ENCODE data around the gene FBLN1. TPM values are rescaled to one million over a fixed set of nuclear protein-coding genes. Genes with fewer than 3 reads are reported as not detected.
A peak's percentile ranks its signal among the peaks of the same experiment; 100 is the strongest.

Gene FBLN1
- total and polyA plus RNA-seq, 9 of the 15 experiments (the other 6 are each of a cell fraction or from before 2014, with no cell fraction given): 0.66 TPM; not detected in 8

GRCh38 chr22:45645526-45646414 is 143.1 kb downstream of the FBLN1 start:
- peak overlapping the region in 1 of 2 experiments; percentile 78; a peak in 2 of 4 replicates for H3K9ac ChIP-seq (ENCODE audit: insufficient read depth in 1 of 2, low read depth in 2 of 2, low read length in 2 of 2)
- no peaks in the 10 kb centered on the region for H4K20me1 ChIP-seq (replicated peaks; ENCODE audit: control insufficient read depth, insufficient read depth, low read length)
- no peaks in the 10 kb centered on the region for H3K79me2 ChIP-seq (ENCODE audit: control insufficient read depth, insufficient read depth, low read length)
- H3K27me3 ChIP-seq (ENCODE audit: control insufficient read depth in 2 of 2, insufficient read depth in 2 of 2, low read length in 2 of 2): peaks cover 0 to 48% of the 10 kb centered on the region in 2 experiments
- peaks cover 0 to 23% of the 10 kb centered on the region in 2 experiments; a peak in 3 of 5 replicates for H3K4me1 ChIP-seq (replicated peaks in 1 of 2; ENCODE audit: control insufficient read depth in 2 of 2, insufficient read depth in 2 of 2, low read length in 2 of 2)
- ChIA-PET POLR2A (interaction anchor here (0.6 kb wide), 1 partner anchor 1770 kb away, joined by 3 read pairs; no protein-coding TSS in a partner anchor), CTCF (ENCODE audit: low intra/inter-chr PET ratio) (interaction anchor here (0.6 to 1.3 kb wide), 4 partner anchors 68 to 204 kb away, joined by 3 to 4 read pairs (median 3); no protein-coding TSS in a partner anchor)
- no peaks in the 10 kb centered on the region for H3K9me3 ChIP-seq (replicated peaks; ENCODE audit: control insufficient read depth, insufficient read depth, low read depth, low read length)
- DNase-seq (ENCODE audit: extremely low read depth in 1 of 4, low spot score in 3 of 4): peak; percentile 69 to 78 (median 74)
- BruUV-seq (replicated peaks): no TSS peak
- peak overlapping the region; percentile 18; the same call in 1 of the 2 replicates for H3K4me2 ChIP-seq (ENCODE audit: insufficient read depth, low read length)
- no peaks in the 10 kb centered on the region for H3K9me1 ChIP-seq (ENCODE audit: control insufficient read depth, insufficient read depth, low read length)
- intact Hi-C loops (cut with micrococcal nuclease) (loop anchor here (5.0 kb wide), 2 partner anchors 68 to 187 kb away; no protein-coding TSS in a partner anchor), in situ Hi-C loops (cut with MboI) (loop anchor here (10.0 kb wide), 1 partner anchor 189 kb away; no protein-coding TSS in a partner anchor)
- no peaks in the 10 kb centered on the region for H3K36me3 ChIP-seq (ENCODE audit: control insufficient read depth, insufficient read depth, low read length)
- 20% methylated on average over 9 of the region's 54 CpGs for WGBS (ENCODE audit: insufficient coverage, low coverage, missing lambda C conversion rate)
- no peak overlapping the region for H3K27ac ChIP-seq (ENCODE audit: extremely low read depth, low read depth, low read length)
- FAIRE-seq: no peak
- ATAC-seq: peak; percentile 99
- peak overlapping the region; percentile 68; the same call in 1 of the 2 replicates for H2AFZ ChIP-seq (ENCODE audit: low read depth, low read length)
- no peak overlapping the region for H3K4me3 ChIP-seq
- TF ChIP-seq MIER1 (IDR thresholded peaks at IDR 0.05; ENCODE audit: low read depth) (no peak), RHOXF2B (CRISPR knock-in tag; conservative IDR thresholded peaks at IDR 0.05) (no peak), MTA3 (IDR thresholded peaks at IDR 0.05; ENCODE audit: borderline replicate concordance) (no peak), HNRNPL (IDR thresholded peaks at IDR 0.05; ENCODE audit: low read depth, low read length) (no peak), TRIM24 (IDR thresholded peaks at IDR 0.05) (no peak), ZNF592 (IDR thresholded peaks at IDR 0.05) (no peak), ZNF165 (CRISPR knock-in tag; IDR thresholded peaks at IDR 0.05; ENCODE audit: borderline replicate concordance) (no peak), KDM4B (IDR thresholded peaks at IDR 0.05; ENCODE audit: borderline replicate concordance in 2 of 2, low read depth in 1 of 2) (no peak), NUFIP1 (IDR thresholded peaks at IDR 0.05; ENCODE audit: partially characterized antibody) (no peak), MYC (IDR thresholded peaks at IDR 0.05; ENCODE audit: low read depth, low read length) (peak; percentile 64), MYC (CRISPR knock-in tag; IDR thresholded peaks at IDR 0.05; ENCODE audit: borderline replicate concordance, low read depth) (no peak)
- TF ChIP-seq, protein P1, sequence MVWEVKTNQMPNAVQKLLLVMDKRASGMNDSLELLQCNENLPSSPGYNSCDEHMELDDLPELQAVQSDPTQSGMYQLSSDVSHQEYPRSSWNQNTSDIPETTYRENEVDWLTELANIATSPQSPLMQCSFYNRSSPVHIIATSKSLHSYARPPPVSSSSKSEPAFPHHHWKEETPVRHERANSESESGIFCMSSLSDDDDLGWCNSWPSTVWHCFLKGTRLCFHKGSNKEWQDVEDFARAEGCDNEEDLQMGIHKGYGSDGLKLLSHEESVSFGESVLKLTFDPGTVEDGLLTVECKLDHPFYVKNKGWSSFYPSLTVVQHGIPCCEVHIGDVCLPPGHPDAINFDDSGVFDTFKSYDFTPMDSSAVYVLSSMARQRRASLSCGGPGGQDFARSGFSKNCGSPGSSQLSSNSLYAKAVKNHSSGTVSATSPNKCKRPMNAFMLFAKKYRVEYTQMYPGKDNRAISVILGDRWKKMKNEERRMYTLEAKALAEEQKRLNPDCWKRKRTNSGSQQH (CRISPR knock-in tag; IDR thresholded peaks at IDR 0.05): no peak
- TF ChIP-seq, protein P2, sequence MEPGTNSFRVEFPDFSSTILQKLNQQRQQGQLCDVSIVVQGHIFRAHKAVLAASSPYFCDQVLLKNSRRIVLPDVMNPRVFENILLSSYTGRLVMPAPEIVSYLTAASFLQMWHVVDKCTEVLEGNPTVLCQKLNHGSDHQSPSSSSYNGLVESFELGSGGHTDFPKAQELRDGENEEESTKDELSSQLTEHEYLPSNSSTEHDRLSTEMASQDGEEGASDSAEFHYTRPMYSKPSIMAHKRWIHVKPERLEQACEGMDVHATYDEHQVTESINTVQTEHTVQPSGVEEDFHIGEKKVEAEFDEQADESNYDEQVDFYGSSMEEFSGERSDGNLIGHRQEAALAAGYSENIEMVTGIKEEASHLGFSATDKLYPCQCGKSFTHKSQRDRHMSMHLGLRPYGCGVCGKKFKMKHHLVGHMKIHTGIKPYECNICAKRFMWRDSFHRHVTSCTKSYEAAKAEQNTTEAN (CRISPR knock-in tag; IDR thresholded peaks at IDR 0.05): no peak

Data from K562 (cell line).